DOHH2 (cell line): Measurements from ENCODE around the gene CCIN.
"Not testable (repeated sequence)": the region's sequence is repeated elsewhere in the genome, so short reads cannot be mapped to it uniquely, and the experiment has no call there.

Source experiments
- EZH2phosphoT487 ChIP-seq: fragments of 200-600 bp; sonication (generic); IDR thresholded peaks from 2 replicates; pipeline ENCODE4 v1.6.1; 2017; ENCODE audit warnings: borderline replicate concordance, mild to moderate bottlenecking, antibody characterized with exemption, low read length, moderate library complexity, mixed read lengths
- TF ChIP-seq, protein P1 (sequence below): fragments of 200-600 bp; sonication (generic); IDR thresholded peaks from one replicate; pipeline ENCODE4 v1.5.1; 2014; ENCODE audit warnings: antibody characterized with exemption, mild to moderate bottlenecking, low read depth, low read length; ENCODE audit not compliant: poor library complexity, severe bottlenecking

DNA sequence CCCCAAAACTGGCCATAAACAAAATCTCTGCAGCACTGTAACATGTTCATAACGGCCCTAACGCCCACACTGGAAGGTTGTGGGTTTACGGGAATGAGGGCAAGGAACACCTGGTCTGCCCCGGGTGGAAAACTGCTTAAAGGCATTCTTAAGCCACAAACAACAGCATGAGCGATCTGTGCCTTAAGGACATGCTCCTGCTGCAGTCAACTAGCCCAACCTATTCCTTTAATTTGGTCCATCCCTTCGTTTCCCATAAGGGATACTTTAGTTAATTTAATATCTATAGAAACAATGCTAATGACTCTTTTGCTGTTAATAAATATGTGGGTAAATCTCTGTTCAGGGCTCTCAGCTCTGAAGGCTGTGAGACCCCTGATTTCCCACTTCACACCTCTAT, 11.1 kb downstream of the CCIN start:
- TF ChIP-seq, protein P1, sequence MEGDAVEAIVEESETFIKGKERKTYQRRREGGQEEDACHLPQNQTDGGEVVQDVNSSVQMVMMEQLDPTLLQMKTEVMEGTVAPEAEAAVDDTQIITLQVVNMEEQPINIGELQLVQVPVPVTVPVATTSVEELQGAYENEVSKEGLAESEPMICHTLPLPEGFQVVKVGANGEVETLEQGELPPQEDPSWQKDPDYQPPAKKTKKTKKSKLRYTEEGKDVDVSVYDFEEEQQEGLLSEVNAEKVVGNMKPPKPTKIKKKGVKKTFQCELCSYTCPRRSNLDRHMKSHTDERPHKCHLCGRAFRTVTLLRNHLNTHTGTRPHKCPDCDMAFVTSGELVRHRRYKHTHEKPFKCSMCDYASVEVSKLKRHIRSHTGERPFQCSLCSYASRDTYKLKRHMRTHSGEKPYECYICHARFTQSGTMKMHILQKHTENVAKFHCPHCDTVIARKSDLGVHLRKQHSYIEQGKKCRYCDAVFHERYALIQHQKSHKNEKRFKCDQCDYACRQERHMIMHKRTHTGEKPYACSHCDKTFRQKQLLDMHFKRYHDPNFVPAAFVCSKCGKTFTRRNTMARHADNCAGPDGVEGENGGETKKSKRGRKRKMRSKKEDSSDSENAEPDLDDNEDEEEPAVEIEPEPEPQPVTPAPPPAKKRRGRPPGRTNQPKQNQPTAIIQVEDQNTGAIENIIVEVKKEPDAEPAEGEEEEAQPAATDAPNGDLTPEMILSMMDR = not testable (repeated sequence)
- TF ChIP-seq EZH2phosphoT487 = not testable (repeated sequence)
